Ascending aorta (tissue), 2 donors: Measurements from ENCODE around the gene KYAT1. TPM values are rescaled to one million over a fixed set of nuclear protein-coding genes. Genes with fewer than 3 reads are reported as not detected.

Experiments
- DNase-seq, 2 donors: peaks; one replicate each; pipeline ENCODE4 v3.0.0-alpha.2; 2019; ENCODE audit warnings: low spot score in 2 of 2
- H3K27ac ChIP-seq, 2 donors: fragments of 200-600 bp; sonication (generic); one replicate each; pipeline ENCODE4 v1.5.1; 2016 to 2017; ENCODE audit warnings: mild to moderate bottlenecking in 1 of 2
- H3K27me3 ChIP-seq: fragments of 200-600 bp; sonication (generic); one replicate; pipeline ENCODE4 v1.5.1; 2017
- H3K36me3 ChIP-seq, 2 donors: fragments of 200-600 bp; sonication (generic); one replicate each; pipeline ENCODE4 v1.5.1; 2016
- H3K4me1 ChIP-seq, 2 donors: fragments of 200-600 bp; sonication (generic); one replicate each; pipeline ENCODE4 v1.5.1; 2016 to 2017; ENCODE audit warnings: mild to moderate bottlenecking in 1 of 2
- H3K4me3 ChIP-seq, 2 donors: fragments of 200-600 bp; sonication (generic); one replicate each; pipeline ENCODE4 v1.5.1; 2016 to 2017; ENCODE audit warnings: mild to moderate bottlenecking in 1 of 2
- H3K9me3 ChIP-seq, 2 donors: fragments of 200-600 bp; sonication (generic); one replicate each; pipeline ENCODE4 v1.5.1; 2016
- CTCF ChIP-seq, 3 experiments: fragments of 200-600 bp in 2 of 3; fragments of 450-650 bp in 1 of 3; sonication (generic) in 2 of 3; IDR thresholded peaks; one replicate each; pipeline ENCODE4 v1.5.1; 2016 to 2019; ENCODE audit warnings: antibody characterized with exemption in 3 of 3, mild to moderate bottlenecking in 1 of 3, moderate library complexity in 1 of 3
- intact Hi-C: fragments of 100-400 bp; cut with DNase I; formaldehyde crosslinking; loops from one replicate; pipeline ENCODE4 v1.15.1; 2023
- total RNA-seq: library from RNA; depleted of rRNA; stranded (reverse); fragments of >200 nt; gene quantifications from one replicate; pipeline ENCODE4 v1.1.0, GENCODE V29; 2016

Gene KYAT1
- total RNA-seq, 1 donor from 2014 or later = 4.9 TPM

DNA sequence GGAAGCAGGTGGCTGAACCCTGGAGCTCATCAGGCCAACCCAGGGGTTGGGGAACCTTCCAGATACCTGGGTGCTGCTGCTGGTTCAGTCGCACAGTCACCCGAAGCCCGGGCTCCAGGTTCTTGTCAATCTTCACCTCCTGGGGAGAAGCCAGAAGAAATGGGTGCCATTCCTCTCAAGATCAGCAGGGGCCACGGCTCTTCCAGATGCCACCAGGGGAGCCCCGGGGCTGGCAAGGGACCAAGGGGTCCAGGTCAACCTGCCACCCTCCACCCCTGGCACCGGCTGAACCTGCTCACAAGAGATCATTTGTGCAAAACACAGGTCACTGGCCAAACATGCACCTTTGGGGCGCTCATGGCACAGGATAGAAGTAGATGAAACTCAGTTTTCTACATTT is 56.8 kb downstream of the KYAT1 start:
- DNase-seq = no peak
- TF ChIP-seq CTCF (IDR thresholded peaks at IDR 0.05) = no peak
- Histone ChIP-seq H3K9me3 (no peaks in the 10 kb centered on the region), H3K36me3 (peaks cover 41 to 63% of the 10 kb centered on the region in 2 donors), H3K27ac (no peak overlapping the region), H3K4me3 (no peak overlapping the region), H3K4me1 (peaks cover 8% of the 10 kb centered on the region in 2 donors), H3K27me3 (no peaks in the 10 kb centered on the region)
- intact Hi-C loops = loop anchor here (5.0 kb wide), 1 partner anchor 212 kb away; the partner anchor contains the start of gene MIGA2

DNA sequence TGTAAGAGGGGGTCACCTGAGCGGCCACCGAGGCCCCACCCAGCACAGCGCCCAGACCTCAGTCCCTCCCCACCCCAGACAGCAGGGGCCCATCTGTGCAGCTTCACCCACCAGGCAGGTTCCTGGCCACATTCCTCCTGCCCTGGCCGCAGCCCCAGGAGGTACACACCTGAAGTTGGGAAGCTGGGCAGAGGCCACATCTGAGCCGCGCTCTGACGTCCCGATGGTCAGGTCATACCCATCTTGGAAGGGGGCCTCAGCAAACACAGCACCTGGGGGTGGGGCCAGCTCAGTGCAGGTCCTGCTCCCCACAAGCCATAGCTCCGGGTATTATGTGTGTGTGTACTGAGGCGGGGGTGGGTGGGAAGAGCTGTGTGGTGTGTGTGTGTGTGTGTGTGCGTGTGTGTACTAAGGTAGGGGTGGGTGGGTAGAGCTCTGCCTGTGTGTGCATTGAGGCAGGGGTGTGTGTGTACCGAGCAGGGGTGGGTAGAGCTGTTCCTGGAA is 57.8 kb downstream of the KYAT1 start:
- Histone ChIP-seq H3K27me3 (no peaks in the 10 kb centered on the region), H3K4me3 (no peak overlapping the region), H3K9me3 (no peaks in the 10 kb centered on the region), H3K36me3 (peaks cover 41 to 63% of the 10 kb centered on the region in 2 donors), H3K27ac (no peak overlapping the region), H3K4me1 (peaks cover 8 to 9% of the 10 kb centered on the region in 2 donors)
- intact Hi-C loops = no loop called here
- TF ChIP-seq CTCF (IDR thresholded peaks at IDR 0.05) = no peak
- DNase-seq = no peak

DNA sequence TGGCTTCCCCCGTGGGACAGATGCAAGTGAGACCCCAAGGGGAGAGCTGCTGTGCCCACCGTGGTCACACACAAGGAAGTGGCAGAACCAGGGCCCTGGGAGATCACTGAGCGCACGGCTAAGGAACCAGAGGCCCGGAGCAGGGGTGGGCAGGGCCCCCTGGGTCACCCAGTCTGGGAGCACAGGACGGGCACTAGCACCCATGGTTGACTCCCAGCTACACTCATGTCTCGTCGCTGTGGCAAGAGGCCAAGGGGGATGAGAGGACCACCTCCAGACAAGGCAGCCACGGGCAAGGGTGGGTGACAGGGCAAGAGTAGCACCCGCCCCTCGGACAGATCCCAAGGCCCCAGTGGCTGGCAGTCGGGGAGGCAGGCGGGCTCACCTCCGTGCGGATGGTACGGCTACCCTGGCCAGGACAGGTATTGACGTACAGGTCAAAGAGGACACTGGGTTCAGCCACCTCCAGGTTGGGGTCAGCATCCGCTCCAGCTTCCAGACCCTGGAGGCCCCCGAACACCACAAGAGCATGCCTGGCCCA is 58.3 kb downstream of the KYAT1 start:
- Histone ChIP-seq H3K9me3 (no peaks in the 10 kb centered on the region), H3K27me3 (no peaks in the 10 kb centered on the region), H3K4me3 (no peak overlapping the region), H3K36me3 (peaks cover 41 to 63% of the 10 kb centered on the region in 2 donors), H3K4me1 (peaks cover 3 to 6% of the 10 kb centered on the region in 2 donors), H3K27ac (no peak overlapping the region)
- intact Hi-C loops = no loop called here
- no peak for TF ChIP-seq CTCF (IDR thresholded peaks at IDR 0.05)
- DNase-seq = no peak

GRCh38 chr9:128822407-128823042 is 59.2 kb downstream of the KYAT1 start:
- Histone ChIP-seq H3K27ac (no peak overlapping the region), H3K4me1 (peaks cover 3 to 6% of the 10 kb centered on the region in 2 donors), H3K9me3 (no peaks in the 10 kb centered on the region), H3K27me3 (no peaks in the 10 kb centered on the region), H3K4me3 (no peak overlapping the region), H3K36me3 (peaks cover 41 to 63% of the 10 kb centered on the region in 2 donors)
- no peak for DNase-seq
- intact Hi-C loops = no loop called here
- TF ChIP-seq CTCF (IDR thresholded peaks at IDR 0.05) = no peak

- Histone ChIP-seq H3K36me3 (peaks cover 37 to 56% of the 10 kb centered on the region in 2 donors), H3K27ac (no peak overlapping the region), H3K27me3 (no peaks in the 10 kb centered on the region), H3K9me3 (no peaks in the 10 kb centered on the region), H3K4me3 (no peak overlapping the region), H3K4me1 (peaks cover 3 to 6% of the 10 kb centered on the region in 2 donors)
- intact Hi-C loops = no loop called here
- DNase-seq = no peak
- no peak for TF ChIP-seq CTCF (IDR thresholded peaks at IDR 0.05)
Observed at GRCh38 chr9:128821584-128822406, 60.0 kb downstream of the KYAT1 start.
